Fibroblast of the aortic adventitia (primary cell): ENCODE results near the gene CPXM2. TPM values are rescaled to one million over a fixed set of nuclear protein-coding genes. Genes with fewer than 3 reads are reported as not detected.
"Not testable (repeated sequence)": the region's sequence is repeated elsewhere in the genome, so short reads cannot be mapped to it uniquely, and the experiment has no call there.

ENCODE experiments used
- DNase-seq: peaks from one replicate; pipeline ENCODE4 v3.0.0-alpha.2; 2010; ENCODE audit warnings: low read depth
- H3K4me3 ChIP-seq: 2 replicates; pipeline ENCODE4 v1.5.1; 2011; ENCODE audit warnings: low read depth, mild to moderate bottlenecking, control low read depth, low read length, moderate library complexity
- total RNA-seq: library from RNA; depleted of rRNA; stranded (reverse); fragments of >200 nt; gene quantifications from 2 replicates; pipeline ENCODE4 v1.2.3, GENCODE V29; 2012; ENCODE audit warnings: low replicate concordance
- TF ChIP-seq, protein P1 (sequence below): IDR thresholded peaks from 2 replicates; pipeline ENCODE4 v1.5.1; 2011; ENCODE audit warnings: mild to moderate bottlenecking, low read length, control low read depth, inconsistent platforms; ENCODE audit not compliant: insufficient read depth

CPXM2 gene
- total RNA-seq, 1 donor, result 64.0 TPM

DNA sequence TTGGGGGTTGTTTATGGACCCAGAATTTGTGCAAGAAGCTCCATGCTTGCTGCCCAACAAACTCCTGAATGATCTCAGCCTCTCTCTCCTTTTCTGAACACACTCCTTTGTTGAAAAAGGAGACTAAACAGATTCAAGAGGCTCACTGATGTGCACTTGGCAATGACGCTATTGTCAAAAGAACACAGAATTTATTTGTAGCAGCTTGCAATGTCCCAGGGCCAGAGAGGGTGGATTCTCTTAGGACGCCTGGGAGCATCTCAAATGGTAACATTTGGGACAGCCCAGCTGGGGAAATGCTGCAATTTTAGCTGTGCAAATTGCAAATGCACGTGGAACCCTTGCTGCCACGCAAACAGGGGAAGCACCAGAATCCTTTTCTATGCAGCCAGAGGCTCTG, 145.5 kb downstream of the CPXM2 start:
- no peak overlapping the region for H3K4me3 ChIP-seq
- TF ChIP-seq, protein P1, sequence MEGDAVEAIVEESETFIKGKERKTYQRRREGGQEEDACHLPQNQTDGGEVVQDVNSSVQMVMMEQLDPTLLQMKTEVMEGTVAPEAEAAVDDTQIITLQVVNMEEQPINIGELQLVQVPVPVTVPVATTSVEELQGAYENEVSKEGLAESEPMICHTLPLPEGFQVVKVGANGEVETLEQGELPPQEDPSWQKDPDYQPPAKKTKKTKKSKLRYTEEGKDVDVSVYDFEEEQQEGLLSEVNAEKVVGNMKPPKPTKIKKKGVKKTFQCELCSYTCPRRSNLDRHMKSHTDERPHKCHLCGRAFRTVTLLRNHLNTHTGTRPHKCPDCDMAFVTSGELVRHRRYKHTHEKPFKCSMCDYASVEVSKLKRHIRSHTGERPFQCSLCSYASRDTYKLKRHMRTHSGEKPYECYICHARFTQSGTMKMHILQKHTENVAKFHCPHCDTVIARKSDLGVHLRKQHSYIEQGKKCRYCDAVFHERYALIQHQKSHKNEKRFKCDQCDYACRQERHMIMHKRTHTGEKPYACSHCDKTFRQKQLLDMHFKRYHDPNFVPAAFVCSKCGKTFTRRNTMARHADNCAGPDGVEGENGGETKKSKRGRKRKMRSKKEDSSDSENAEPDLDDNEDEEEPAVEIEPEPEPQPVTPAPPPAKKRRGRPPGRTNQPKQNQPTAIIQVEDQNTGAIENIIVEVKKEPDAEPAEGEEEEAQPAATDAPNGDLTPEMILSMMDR, result no peak
- DNase-seq, result no peak

GRCh38 chr10:123744224-123744536, 147.4 kb downstream of the CPXM2 start:
- no peak for DNase-seq
- TF ChIP-seq, protein P1, result no peak
- no peak overlapping the region for H3K4me3 ChIP-seq

DNA sequence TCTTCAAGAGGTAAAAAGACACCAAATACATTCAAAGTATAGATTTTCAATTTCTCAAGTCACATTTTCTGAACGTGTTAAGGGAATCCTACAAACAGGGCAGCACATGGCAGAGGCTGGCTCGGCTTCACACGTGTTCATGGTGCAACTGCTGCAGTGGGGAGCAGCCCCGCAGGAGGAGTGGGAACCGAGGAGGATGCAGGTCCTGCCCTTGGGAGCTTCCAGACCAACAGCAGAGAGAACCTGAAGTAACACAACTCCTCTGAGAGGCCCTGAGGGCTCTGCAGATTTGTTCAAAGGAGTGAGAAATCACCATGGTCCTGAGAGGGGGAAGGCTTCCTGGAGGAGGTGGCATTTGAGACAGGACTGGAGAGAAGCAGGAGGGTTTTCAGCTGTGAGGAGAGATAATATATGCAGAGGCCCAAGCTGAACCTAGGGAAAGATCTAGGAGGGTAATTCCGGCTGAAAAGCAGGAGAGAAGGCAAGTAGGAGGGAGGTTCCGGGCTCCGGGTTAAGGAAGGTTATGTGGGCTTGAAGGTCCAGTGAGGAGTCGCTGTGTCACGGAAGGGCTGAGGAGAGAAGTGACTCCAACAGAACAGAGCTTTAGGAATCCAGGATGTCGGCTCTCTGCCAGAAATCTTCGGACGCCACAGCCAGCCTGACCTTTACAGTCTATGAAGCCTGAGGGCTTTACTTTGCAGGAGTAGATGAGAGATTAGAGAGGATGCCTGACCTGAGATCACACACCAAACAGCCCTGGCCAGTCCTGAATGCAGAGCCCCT, 148.0 kb downstream of the CPXM2 start:
- peak; percentile 37 for DNase-seq
- H3K4me3 ChIP-seq, result no peak overlapping the region
- TF ChIP-seq, protein P1, result no peak

DNA sequence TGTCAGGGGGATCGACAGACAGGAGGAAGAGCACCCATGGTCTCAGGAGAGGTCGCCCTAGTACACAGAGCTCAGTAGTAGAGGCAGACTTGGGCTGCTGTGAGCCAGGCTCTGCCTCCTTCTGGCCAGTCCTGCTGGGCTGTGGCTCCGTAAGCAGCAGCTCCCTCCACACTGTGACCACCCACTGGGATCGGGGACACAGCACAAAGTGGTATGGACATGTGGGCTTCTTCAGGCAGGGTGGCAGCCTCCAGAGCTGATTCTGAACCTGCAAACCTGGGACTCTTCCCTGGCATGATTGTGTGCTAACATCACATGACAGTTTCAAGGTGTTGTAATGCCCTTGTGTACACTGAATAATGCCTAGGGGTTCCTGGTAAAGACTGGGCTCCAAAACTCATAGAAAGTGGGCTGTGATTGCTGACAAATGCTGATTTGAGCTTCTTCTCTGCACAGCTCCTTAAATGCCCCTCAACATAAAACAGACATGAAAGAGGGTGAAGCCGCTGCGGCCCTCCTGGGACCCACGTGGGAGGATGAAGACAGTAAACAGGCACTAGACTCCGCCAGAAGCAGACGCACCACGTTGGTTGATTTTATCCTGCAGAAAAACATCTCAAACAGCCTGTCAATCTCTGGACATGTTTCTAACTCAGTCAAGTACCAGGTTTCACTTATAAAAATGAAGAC, 148.7 kb downstream of the CPXM2 start:
- no peak overlapping the region for H3K4me3 ChIP-seq
- no peak for DNase-seq
- TF ChIP-seq, protein P1, result no peak

- TF ChIP-seq, protein P1, result no peak
- DNase-seq, result no peak
- no peak overlapping the region for H3K4me3 ChIP-seq
Observed at GRCh38 chr10:123741711-123742110, 149.9 kb downstream of the CPXM2 start.

DNA sequence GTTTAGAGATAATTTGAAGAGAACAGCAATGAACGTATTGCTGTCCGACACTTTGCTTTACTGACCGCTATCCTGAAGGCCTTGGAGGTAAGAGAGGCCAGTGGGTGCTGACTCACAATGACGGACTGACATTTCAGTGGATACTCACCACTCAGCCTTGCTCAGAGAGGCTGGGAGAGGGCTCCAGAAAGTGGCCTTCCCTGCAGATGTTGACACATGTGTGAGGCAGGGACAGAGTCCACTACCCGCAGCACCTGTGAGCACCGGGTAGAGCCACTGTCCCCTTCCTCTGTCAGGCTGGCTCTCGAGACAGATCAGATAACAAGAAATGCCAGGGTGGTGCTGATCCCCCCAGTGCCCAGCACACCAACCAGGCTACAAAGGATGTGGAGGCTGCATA, 150.5 kb downstream of the CPXM2 start:
- TF ChIP-seq, protein P1, result no peak
- no peak for DNase-seq
- H3K4me3 ChIP-seq, result no peak overlapping the region

DNA sequence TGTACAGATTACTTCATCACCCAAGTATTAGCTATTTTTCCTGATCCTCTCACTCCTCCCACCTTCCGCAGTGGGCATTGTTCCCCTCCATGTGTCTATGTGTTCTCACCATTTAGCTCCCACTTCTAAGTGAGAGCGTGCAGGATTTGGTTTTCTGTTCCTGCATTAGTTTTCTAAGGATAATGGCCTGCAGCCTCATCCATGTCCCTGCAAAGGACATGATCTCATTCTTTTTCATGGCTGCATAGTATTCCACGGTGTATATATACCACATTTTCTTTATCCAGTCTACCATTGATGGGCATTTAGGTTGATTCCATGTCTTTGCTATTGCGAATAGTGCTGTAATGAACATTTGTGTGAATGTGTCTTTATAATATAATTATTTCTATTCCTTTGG, 154.7 kb downstream of the CPXM2 start:
- DNase-seq, H3K4me3 ChIP-seq: not testable (repeated sequence)
